ENCODE data around the gene TCL1B. TPM values are rescaled to one million over a fixed set of nuclear protein-coding genes. Genes with fewer than 3 reads are reported as not detected.
"Not testable (repeated sequence)": the region's sequence is repeated elsewhere in the genome, so short reads cannot be mapped to it uniquely, and the experiment has no call there.

Gene TCL1B
- total and polyA plus RNA-seq, 7 donors: 1.1 TPM; not detected in 6

- no peak for DNase-seq
- Histone ChIP-seq H3K36me3 (no peaks in the 10 kb centered on the region), H3K27me3 (peaks cover 5 to 18% (median 13%) of the 10 kb centered on the region in 3 donors), H3K4me1 (no peaks in the 10 kb centered on the region), H3K9me3 (no peaks in the 10 kb centered on the region), H3K4me3 (no peak within 1 kb of the TSS), H3K27ac (no peak within 1 kb of the TSS)
- intact Hi-C loops (cut with DNase I): no loop called here
- no peak for TF ChIP-seq CTCF (IDR thresholded peaks at IDR 0.05)
- TF ChIP-seq POLR2A (IDR thresholded peaks at IDR 0.05): no peak
- no peak for TF ChIP-seq POLR2AphosphoS5 (IDR thresholded peaks at IDR 0.05)
- no peak for TF ChIP-seq EP300 (IDR thresholded peaks at IDR 0.05)
- 40 to 63% methylated on average over 47 of the region's 47 CpGs for WGBS, 2 donors
These were observed 27.6 kb downstream of the TCL1B start, which contains the start of gene TCL1A for GRCh38 chr14:95713596-95714371. TSS of gene TCL1A (minus strand) at chr14:95714125. CDS start at chr14:95714066, 59 bp downstream.

GRCh38 chr14:95722525-95723190, 36.4 kb downstream of the TCL1B start:
- peaks cover 0 to 12% (median 0%) of the 10 kb centered on the region in 3 donors for H3K27me3 ChIP-seq
- H3K27ac ChIP-seq: no peak overlapping the region
- H3K36me3 ChIP-seq: no peaks in the 10 kb centered on the region
- TF ChIP-seq POLR2A (IDR thresholded peaks at IDR 0.05) (no peak), EP300 (IDR thresholded peaks at IDR 0.05) (no peak), POLR2AphosphoS5 (IDR thresholded peaks at IDR 0.05) (no peak)
- 79 to 84% methylated on average over 1 of the region's 1 CpG for WGBS, 2 donors
- no peaks in the 10 kb centered on the region for H3K4me1 ChIP-seq
- H3K9me3 ChIP-seq: peaks cover 0 to 7% (median 5%) of the 10 kb centered on the region in 4 donors
- no peak overlapping the region for H3K4me3 ChIP-seq
- DNase-seq: no peak
- intact Hi-C loops (cut with DNase I): no loop called here

GRCh38 chr14:95725685-95726336, 39.6 kb downstream of the TCL1B start:
- TF ChIP-seq POLR2AphosphoS5 (IDR thresholded peaks at IDR 0.05) (no peak), EP300 (IDR thresholded peaks at IDR 0.05) (no peak), POLR2A (IDR thresholded peaks at IDR 0.05) (no peak), CTCF (IDR thresholded peaks at IDR 0.05) (no peak)
- intact Hi-C loops (cut with DNase I): no loop called here
- H3K4me1 ChIP-seq: no peaks in the 10 kb centered on the region
- no peaks in the 10 kb centered on the region for H3K36me3 ChIP-seq
- peaks cover 0 to 7% (median 5%) of the 10 kb centered on the region in 4 donors for H3K9me3 ChIP-seq
- DNase-seq: no peak
- peaks cover 0 to 12% (median 0%) of the 10 kb centered on the region in 3 donors for H3K27me3 ChIP-seq
- H3K4me3 ChIP-seq: no peak overlapping the region
- no peak overlapping the region for H3K27ac ChIP-seq
- 56 to 60% methylated on average over 5 of the region's 5 CpGs for WGBS, 2 donors

GRCh38 chr14:95727056-95727700, 41.0 kb downstream of the TCL1B start:
- WGBS, 2 donors: 61 to 74% methylated on average over 6 of the region's 6 CpGs
- Histone ChIP-seq H3K4me1 (no peaks in the 10 kb centered on the region), H3K9me3 (peaks cover 0 to 7% (median 5%) of the 10 kb centered on the region in 4 donors), H3K27ac (no peak overlapping the region), H3K27me3 (peaks cover 0 to 12% (median 0%) of the 10 kb centered on the region in 3 donors), H3K36me3 (no peaks in the 10 kb centered on the region), H3K4me3 (no peak overlapping the region)
- TF ChIP-seq EP300 (IDR thresholded peaks at IDR 0.05): no peak
- no peak for TF ChIP-seq POLR2A (IDR thresholded peaks at IDR 0.05)
- TF ChIP-seq CTCF (IDR thresholded peaks at IDR 0.05): no peak
- no peak for TF ChIP-seq POLR2AphosphoS5 (IDR thresholded peaks at IDR 0.05)
- intact Hi-C loops (cut with DNase I): no loop called here
- no peak for DNase-seq

GRCh38 chr14:95729402-95730028, 43.3 kb downstream of the TCL1B start:
- intact Hi-C loops (cut with DNase I); DNase-seq: not testable (repeated sequence)
- 66 to 68% methylated on average over 8 of the region's 8 CpGs for WGBS, 2 donors

More at GRCh38 chr14:95729402-95730028, 43.3 kb downstream of the TCL1B start:
- not testable (repeated sequence) for H3K4me3 ChIP-seq, H3K4me1 ChIP-seq, H3K27ac ChIP-seq, H3K9me3 ChIP-seq, H3K36me3 ChIP-seq
- peaks cover 0 to 12% (median 0%) of the 10 kb centered on the region in 3 donors for H3K27me3 ChIP-seq
